Left lung (tissue), 10 donors: ENCODE measurements around the gene ECHDC1. TPM values are rescaled to one million over a fixed set of nuclear protein-coding genes. Genes with fewer than 3 reads are reported as not detected.

Experiments
- ATAC-seq: fragments of 200-7000 bp; cut with Tn5 transposase; one replicate; pipeline ENCODE4 v1.9.1; 2020; ENCODE audit warnings: moderate library complexity
- DNase-seq, 4 donors: peaks; one replicate each; pipeline ENCODE4 v3.0.0-alpha.2; 2013 to 2020
- H3K27ac ChIP-seq, 2 donors: fragments of 200-600 bp; sonication (generic) in 1 of 2; one replicate each; pipeline versions ENCODE4 v1.5.0 to v1.8.0; 2020 to 2021
- H3K27me3 ChIP-seq, 2 donors: fragments of 200-600 bp; sonication (generic) in 1 of 2; one replicate each; pipeline versions ENCODE4 v1.5.0 to v1.8.0; 2020 to 2021
- H3K36me3 ChIP-seq, 2 donors: fragments of 200-600 bp; sonication (generic) in 1 of 2; one replicate each; pipeline versions ENCODE4 v1.5.0 to v1.8.0; 2020 to 2021
- H3K4me1 ChIP-seq, 2 donors: fragments of 200-600 bp; one replicate each; pipeline ENCODE4 v1.8.0; 2021
- H3K4me3 ChIP-seq, 2 donors: fragments of 200-600 bp; sonication (generic) in 1 of 2; one replicate each; pipeline versions ENCODE4 v1.5.0 to v1.8.0; 2020 to 2021; ENCODE audit warnings: mild to moderate bottlenecking in 1 of 2
- H3K9me3 ChIP-seq, 2 donors: fragments of 200-600 bp; sonication (generic) in 1 of 2; one replicate each; pipeline versions ENCODE4 v1.5.0 to v1.8.0; 2020 to 2021
- CTCF ChIP-seq, 2 donors: fragments of 200-600 bp; sonication (generic) in 1 of 2; IDR thresholded peaks; one replicate each; pipeline versions ENCODE4 v1.5.0 to v1.8.0; 2021; ENCODE audit warnings: antibody characterized with exemption in 2 of 2
- intact Hi-C, 2 donors: fragments of 100-400 bp; cut with DNase I; formaldehyde crosslinking; loops; one replicate each; pipeline versions ENCODE4 v1.11.2 to v1.14.2; 2022
- polyA plus RNA-seq, 6 donors: library from polyadenylated mRNA; unstranded; fragments of 120-200 nt; gene quantifications; one replicate each; pipeline ENCODE4 v1.2.1, GENCODE V29; 2013; ENCODE audit not compliant: insufficient read length in 6 of 6
- total RNA-seq, 2 donors: library from RNA; stranded (reverse); fragmentation: NEBNext Ultra II Directional; extraction: Animal tissue kit (Norgen Biotek cat#: 25700); gene quantifications; one replicate each; pipeline ENCODE4 v1.2.1, GENCODE V29; 2021
- donor health status: DM: no; HTN: yes; CAD: no.
- donor health status: DM: no; HTN: no; CAD: no.

ECHDC1 gene
- total and polyA plus RNA-seq, 8 donors, result 65.9 to 88.2 (median 81.0) TPM

DNA sequence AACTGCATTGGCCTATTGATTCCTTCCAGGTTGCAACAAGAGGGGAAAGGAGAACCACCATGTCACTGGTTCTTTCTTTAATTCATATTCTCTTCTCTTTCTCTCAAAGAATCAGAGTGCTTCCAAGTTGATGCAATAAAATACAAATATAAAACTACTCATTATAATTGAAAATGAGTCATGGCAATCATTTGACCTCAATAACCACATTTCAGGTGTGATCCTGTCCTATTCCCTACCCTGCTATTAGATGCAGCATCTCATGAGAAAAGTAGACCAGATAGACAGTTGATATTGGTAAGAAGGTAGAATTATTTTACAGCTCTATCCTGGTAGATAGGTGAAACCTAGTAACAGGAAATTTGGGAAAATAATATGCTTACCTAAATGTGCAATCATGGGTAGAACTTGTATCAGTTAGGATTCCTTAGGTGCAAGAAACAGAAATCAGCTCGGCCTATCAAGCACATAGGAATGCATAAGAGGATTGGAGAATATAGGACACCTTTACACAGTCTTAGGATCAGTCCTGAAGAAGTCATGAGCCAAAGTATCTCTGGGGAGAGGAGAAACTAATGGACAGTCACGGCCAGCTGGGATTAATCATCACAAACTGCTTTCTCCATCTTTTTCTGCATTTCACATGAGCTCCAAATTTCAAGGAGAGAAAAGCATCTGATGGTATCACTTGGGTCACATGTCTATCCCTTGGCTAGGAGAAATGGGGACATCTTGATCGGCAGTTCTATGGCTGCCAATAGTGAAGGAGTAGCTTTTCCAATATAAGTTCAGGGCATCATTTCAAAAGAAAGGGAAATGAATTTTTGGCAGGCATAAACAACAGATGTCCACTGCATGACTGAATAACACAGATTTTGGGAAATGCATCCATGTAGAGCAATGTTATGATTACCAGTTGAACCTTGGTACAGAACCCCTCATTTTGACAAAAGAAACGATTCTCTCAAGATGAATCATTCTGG lies 96.0 kb downstream of the ECHDC1 start:
- Histone ChIP-seq H3K4me3 (no peak overlapping the region), H3K27ac (no peak overlapping the region), H3K27me3 (no peaks in the 10 kb centered on the region), H3K9me3 (no peaks in the 10 kb centered on the region), H3K4me1 (no peaks in the 10 kb centered on the region), H3K36me3 (no peaks in the 10 kb centered on the region)
- TF ChIP-seq CTCF (IDR thresholded peaks at IDR 0.05), result no peak
- ATAC-seq (no peak), DNase-seq (no peak)
- intact Hi-C loops, result no loop called here

DNA sequence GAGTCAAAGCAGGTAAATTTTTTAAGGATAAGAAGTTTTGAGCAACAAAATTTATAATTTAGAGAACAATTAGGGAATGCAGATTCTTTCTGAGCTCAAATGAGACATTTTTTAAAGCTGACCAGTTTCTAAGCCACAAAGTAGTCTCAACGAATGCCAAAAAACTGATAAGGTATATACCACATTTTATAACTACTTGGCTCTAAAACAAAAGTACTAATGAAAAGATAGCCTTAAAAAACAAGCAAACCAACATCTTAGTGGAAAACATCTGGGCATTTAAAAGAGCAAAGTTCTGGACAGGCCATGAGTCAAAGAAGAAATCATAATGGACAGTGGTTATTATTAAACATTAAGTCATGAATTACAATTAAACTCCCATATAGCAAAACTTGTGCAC lies 99.9 kb downstream of the ECHDC1 start:
- no peak for TF ChIP-seq CTCF (IDR thresholded peaks at IDR 0.05)
- Histone ChIP-seq H3K4me3 (no peak overlapping the region), H3K27me3 (no peaks in the 10 kb centered on the region), H3K4me1 (no peaks in the 10 kb centered on the region), H3K27ac (no peak overlapping the region), H3K9me3 (no peaks in the 10 kb centered on the region), H3K36me3 (no peaks in the 10 kb centered on the region)
- ATAC-seq (no peak), DNase-seq (no peak)
- intact Hi-C loops, result no loop called here

Other genes with a start within 250 kb of the ECHDC1 start
- gene RSPO3, start 224.9 kb downstream of the ECHDC1 start, total RNA-seq, result 10 to 100 TPM in 1 of 2 donors, 1 to 10 TPM in 1; 4.9 to 12.9 TPM
- gene RSPO3, start 224.9 kb downstream of the ECHDC1 start, polyA plus RNA-seq, result 1 to 10 TPM; 5.2 to 8.6 (median 5.9) TPM
- 10 to 100 TPM; 46.4 to 46.8 TPM for gene RNF146, start 76.7 kb downstream of the ECHDC1 start, total RNA-seq
- gene RNF146, start 76.7 kb downstream of the ECHDC1 start, polyA plus RNA-seq, result 100 to 1,000 TPM; 104 to 129 (median 108) TPM
- gene KIAA0408, start 115.8 kb upstream of the ECHDC1 start, total RNA-seq, result 10 to 100 TPM; 19.1 to 50.0 TPM
- gene KIAA0408, start 115.8 kb upstream of the ECHDC1 start, polyA plus RNA-seq, result 10 to 100 TPM; 28.3 to 53.4 (median 39.5) TPM
- not detected for gene C6orf58, start 233.6 kb upstream of the ECHDC1 start, total RNA-seq
- 1 to 10 TPM in 3 of 6 donors, under 1 TPM in 3; 0.73 to 2.4 (median 1.1) TPM for gene C6orf58, start 233.6 kb upstream of the ECHDC1 start, polyA plus RNA-seq